Natural killer cell (primary cell): ENCODE measurements around the gene ZNF200. TPM values are rescaled to one million over a fixed set of nuclear protein-coding genes. Genes with fewer than 3 reads are reported as not detected.

ENCODE experiments used
- ATAC-seq, 3 donors: fragments of 150-1000 bp in 2 of 3; fragments of 200-7000 bp in 1 of 3; cut with Tn5 transposase; 1 replicate in 1 of 3; 2 replicates in 2 of 3; pipeline ENCODE4 v1.10.0; 2021; ENCODE audit warnings: mild to moderate bottlenecking in 2 of 3, moderate library complexity in 2 of 3
- DNase-seq, 2 donors: peaks; one replicate each; pipeline versions ENCODE4 v3.0.0 to v3.0.0-alpha.2; 2013 to 2021; ENCODE audit warnings: mixed read lengths in 1 of 2
- H3K27ac ChIP-seq: one replicate; pipeline ENCODE4 v1.5.1; 2013; ENCODE audit warnings: mild to moderate bottlenecking, low read length
- H3K27me3 ChIP-seq: one replicate; pipeline ENCODE4 v1.6.1; 2013; ENCODE audit warnings: low read length; ENCODE audit not compliant: control insufficient read depth, insufficient read depth
- H3K36me3 ChIP-seq: one replicate; pipeline ENCODE4 v1.6.1; 2013; ENCODE audit warnings: low read length; ENCODE audit not compliant: control insufficient read depth, insufficient read depth
- H3K4me1 ChIP-seq: one replicate; pipeline ENCODE4 v1.6.1; 2013; ENCODE audit warnings: low read length; ENCODE audit not compliant: control insufficient read depth, insufficient read depth
- H3K4me3 ChIP-seq: one replicate; pipeline ENCODE4 v1.5.1; 2013; ENCODE audit warnings: low read length
- H3K9me3 ChIP-seq: one replicate; pipeline ENCODE4 v1.6.1; 2013; ENCODE audit warnings: low read length; ENCODE audit not compliant: control insufficient read depth, insufficient read depth
- H3K27ac Mint-ChIP-seq, 2 donors: one replicate each; pipeline ENCODE4 v1.8.0; 2022; ENCODE audit warnings: mild to moderate bottlenecking in 2 of 2, mixed read lengths in 2 of 2, moderate library complexity in 1 of 2
- H3K27me3 Mint-ChIP-seq, 2 donors: one replicate each; pipeline ENCODE4 v1.8.0; 2022; ENCODE audit warnings: low read depth in 2 of 2, mixed read lengths in 2 of 2
- H3K36me3 Mint-ChIP-seq: one replicate; pipeline ENCODE4 v1.8.0; 2022; ENCODE audit warnings: mixed read lengths
- H3K4me1 Mint-ChIP-seq, 2 donors: one replicate each; pipeline ENCODE4 v1.8.0; 2022; ENCODE audit warnings: mixed read lengths in 2 of 2
- H3K4me3 Mint-ChIP-seq: one replicate; pipeline ENCODE4 v1.8.0; 2022; ENCODE audit warnings: mild to moderate bottlenecking, moderate library complexity, mixed read lengths
- H3K9me3 Mint-ChIP-seq, 2 donors: one replicate each; pipeline ENCODE4 v1.8.0; 2022; ENCODE audit warnings: mixed read lengths in 2 of 2
- WGBS: methylation state at CpG from one replicate; pipeline ENCODE4 v1.1.7; 2013; ENCODE audit warnings: missing lambda C conversion rate; ENCODE audit not compliant: insufficient coverage; 5-methylcytosine and 5-hydroxymethylcytosine counted together
- intact Hi-C: fragments of 100-400 bp; cut with micrococcal nuclease; formaldehyde crosslinking; loops from one replicate; pipeline ENCODE4 v1.14.2; 2022
- total RNA-seq, 4 donors: library from RNA; stranded (reverse); fragments of 120-200 nt in 1 of 4; gene quantifications; one replicate each; pipeline versions ENCODE4 v1.2.3 to v1.2.4, GENCODE V29; 2013 to 2022
- TF ChIP-seq, protein P1 (sequence below): fragments of 200-600 bp; IDR thresholded peaks from one replicate; pipeline ENCODE4 v1.8.0; 2022; ENCODE audit warnings: antibody characterized with exemption

The ZNF200 gene
- total RNA-seq, 3 donors from 2014 or later (not counting 1 experiment from before 2014, with no cell fraction given), result 5.3 to 10.9 (median 5.6) TPM

GRCh38 chr16:3189869-3190268 is 45.1 kb downstream of the ZNF200 start:
- H3K9me3 ChIP-seq, result peaks cover 4% of the 10 kb centered on the region
- DNase-seq (no peak), ATAC-seq (no peak)
- Mint-ChIP-seq H3K27me3 (peaks cover 55 to 63% of the 10 kb centered on the region in 2 donors), H3K27ac (peak overlapping the region in 1 of 2 donors; percentile 68), H3K4me1 (peaks cover 36 to 37% of the 10 kb centered on the region in 2 donors), H3K4me3 (peak overlapping the region; percentile 79), H3K9me3 (no peaks in the 10 kb centered on the region), H3K36me3 (peaks cover 6% of the 10 kb centered on the region)
- no peak overlapping the region for H3K27ac ChIP-seq
- TF ChIP-seq, protein P1, sequence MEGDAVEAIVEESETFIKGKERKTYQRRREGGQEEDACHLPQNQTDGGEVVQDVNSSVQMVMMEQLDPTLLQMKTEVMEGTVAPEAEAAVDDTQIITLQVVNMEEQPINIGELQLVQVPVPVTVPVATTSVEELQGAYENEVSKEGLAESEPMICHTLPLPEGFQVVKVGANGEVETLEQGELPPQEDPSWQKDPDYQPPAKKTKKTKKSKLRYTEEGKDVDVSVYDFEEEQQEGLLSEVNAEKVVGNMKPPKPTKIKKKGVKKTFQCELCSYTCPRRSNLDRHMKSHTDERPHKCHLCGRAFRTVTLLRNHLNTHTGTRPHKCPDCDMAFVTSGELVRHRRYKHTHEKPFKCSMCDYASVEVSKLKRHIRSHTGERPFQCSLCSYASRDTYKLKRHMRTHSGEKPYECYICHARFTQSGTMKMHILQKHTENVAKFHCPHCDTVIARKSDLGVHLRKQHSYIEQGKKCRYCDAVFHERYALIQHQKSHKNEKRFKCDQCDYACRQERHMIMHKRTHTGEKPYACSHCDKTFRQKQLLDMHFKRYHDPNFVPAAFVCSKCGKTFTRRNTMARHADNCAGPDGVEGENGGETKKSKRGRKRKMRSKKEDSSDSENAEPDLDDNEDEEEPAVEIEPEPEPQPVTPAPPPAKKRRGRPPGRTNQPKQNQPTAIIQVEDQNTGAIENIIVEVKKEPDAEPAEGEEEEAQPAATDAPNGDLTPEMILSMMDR, result no peak
- peaks cover 70% of the 10 kb centered on the region for H3K27me3 ChIP-seq
- H3K4me3 ChIP-seq, result no peak overlapping the region
- WGBS, result 13% methylated on average over 4 of the region's 11 CpGs
- no peaks in the 10 kb centered on the region for H3K36me3 ChIP-seq
- intact Hi-C loops, result loop anchor here (10.0 kb wide), 1 partner anchor 275 kb away; no protein-coding TSS in a partner anchor
- peaks cover 35% of the 10 kb centered on the region for H3K4me1 ChIP-seq

DNA sequence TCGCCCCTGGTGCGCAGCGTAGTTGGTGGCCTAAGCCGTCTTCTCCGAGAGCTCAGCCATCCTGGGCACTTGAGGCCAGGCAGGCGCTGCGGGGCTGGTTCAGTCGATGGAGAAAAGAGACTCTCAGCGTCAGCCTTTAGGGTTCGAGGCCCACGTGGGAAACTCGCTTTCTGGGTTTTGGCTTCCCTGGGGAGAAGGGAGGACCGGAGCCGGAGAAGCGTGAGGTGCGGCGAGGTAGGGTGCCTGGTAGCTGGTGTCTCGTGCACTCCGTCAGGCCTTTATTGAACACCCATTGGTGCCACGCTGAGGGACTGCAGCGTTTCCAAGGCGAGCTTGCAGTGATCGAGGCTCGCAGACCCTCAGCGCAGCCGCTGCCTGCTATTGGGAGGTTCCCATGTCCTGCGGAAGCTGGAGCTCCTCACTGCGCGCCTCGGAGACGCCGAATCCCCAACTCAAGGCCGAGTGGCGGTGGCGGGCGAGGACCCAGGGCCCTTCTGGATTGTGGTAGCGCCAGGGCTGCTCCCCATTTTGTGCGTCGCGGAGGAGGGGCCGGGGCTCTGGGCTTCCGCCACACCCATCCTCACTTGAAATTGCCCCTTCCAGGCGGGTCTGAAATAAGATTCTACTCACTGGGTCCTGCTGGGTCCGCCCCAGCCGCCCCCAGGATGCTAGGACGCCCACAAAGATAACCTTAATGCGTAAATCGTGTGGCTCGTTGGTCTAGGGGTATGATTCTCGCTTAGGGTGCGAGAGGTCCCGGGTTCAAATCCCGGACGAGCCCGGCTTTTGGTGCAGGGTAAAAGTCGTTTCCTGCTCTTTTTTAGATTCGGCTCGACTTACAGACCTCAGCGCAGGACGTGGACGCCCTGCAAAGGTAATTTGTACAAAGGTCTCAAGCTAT is 45.8 kb downstream of the ZNF200 start:
- 3% methylated on average over 61 of the region's 61 CpGs for WGBS
- no peaks in the 10 kb centered on the region for H3K36me3 ChIP-seq
- peaks cover 37% of the 10 kb centered on the region for H3K4me1 ChIP-seq
- H3K27me3 Mint-ChIP-seq, result peaks cover 52 to 61% of the 10 kb centered on the region in 2 donors
- peaks cover 4% of the 10 kb centered on the region for H3K36me3 Mint-ChIP-seq
- peaks cover 67% of the 10 kb centered on the region for H3K27me3 ChIP-seq
- no peak overlapping the region for H3K27ac ChIP-seq
- H3K9me3 ChIP-seq, result peaks cover 4% of the 10 kb centered on the region
- peak overlapping the region; percentile 79 for H3K4me3 Mint-ChIP-seq
- no peak overlapping the region for H3K4me3 ChIP-seq
- H3K4me1 Mint-ChIP-seq, result peaks cover 38 to 39% of the 10 kb centered on the region in 2 donors
- intact Hi-C loops, result loop anchor here (10.0 kb wide), 1 partner anchor 276 kb away; no protein-coding TSS in a partner anchor
- DNase-seq, result peak in 1 of 2 donors; percentile 55
- peak overlapping the region in 1 of 2 donors; percentile 68 for H3K27ac Mint-ChIP-seq
- H3K9me3 Mint-ChIP-seq, result no peaks in the 10 kb centered on the region
- TF ChIP-seq, protein P1, result no peak
- peak; percentile 21 to 33 (median 28) for ATAC-seq

GRCh38 chr16:3188675-3188924 is 46.4 kb downstream of the ZNF200 start:
- H3K4me3 ChIP-seq, result no peak overlapping the region
- peaks cover 68% of the 10 kb centered on the region for H3K27me3 ChIP-seq

More at GRCh38 chr16:3188675-3188924, 46.4 kb downstream of the ZNF200 start:
- H3K9me3 ChIP-seq, result peaks cover 4% of the 10 kb centered on the region
- H3K27me3 Mint-ChIP-seq, result peaks cover 52 to 61% of the 10 kb centered on the region in 2 donors
- no peak overlapping the region for H3K27ac Mint-ChIP-seq
- 3% methylated on average over 13 of the region's 13 CpGs for WGBS
- peaks cover 8% of the 10 kb centered on the region for H3K36me3 Mint-ChIP-seq
- H3K36me3 ChIP-seq, result no peaks in the 10 kb centered on the region
- peaks cover 43% of the 10 kb centered on the region for H3K4me1 ChIP-seq
- H3K4me1 Mint-ChIP-seq, result peaks cover 43 to 45% of the 10 kb centered on the region in 2 donors
- no peak for ATAC-seq
- H3K27ac ChIP-seq, result no peak overlapping the region
- intact Hi-C loops, result loop anchor here (10.0 kb wide), 1 partner anchor 276 kb away; no protein-coding TSS in a partner anchor
- H3K4me3 Mint-ChIP-seq, result peak overlapping the region; percentile 79
- DNase-seq, result no peak
- TF ChIP-seq, protein P1, result no peak
- no peaks in the 10 kb centered on the region for H3K9me3 Mint-ChIP-seq
